Measurements from ENCODE around the gene RIPK4. TPM values are rescaled to one million over a fixed set of nuclear protein-coding genes. Genes with fewer than 3 reads are reported as not detected.

Gene RIPK4
- total and polyA plus RNA-seq, 4 donors, result 4.7 to 22.6 (median 8.5) TPM

DNA sequence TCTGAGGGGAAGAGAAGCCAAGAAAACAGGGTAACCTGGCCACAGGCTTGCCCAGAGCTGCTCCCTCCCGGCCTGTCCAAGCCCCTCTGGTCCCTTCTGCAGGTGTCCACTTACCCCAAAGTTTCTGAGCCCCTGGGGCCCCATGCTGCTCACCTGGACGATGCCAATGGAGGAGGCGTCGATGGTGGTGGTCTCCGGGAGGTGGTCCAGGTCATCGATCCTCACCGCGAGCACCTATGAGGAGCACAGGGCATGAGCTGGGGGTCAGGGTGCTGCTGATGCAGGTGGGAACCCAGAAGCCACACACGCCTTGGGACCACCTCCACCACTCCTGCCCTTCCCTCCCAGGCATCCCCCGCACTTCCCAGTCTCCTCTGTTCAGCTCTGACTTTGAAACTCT lies 37.5 kb upstream of the RIPK4 start:
- Histone ChIP-seq H3K27me3 (ENCODE audit: control insufficient read depth in 4 of 4, insufficient read depth in 4 of 4, low read length in 3 of 4) (no peaks in the 10 kb centered on the region), H3K4me1 (ENCODE audit: control insufficient read depth in 4 of 4, insufficient read depth in 4 of 4, low read length in 3 of 4) (no peaks in the 10 kb centered on the region), H3K9ac (ENCODE audit: low read depth in 1 of 2, low read length in 2 of 2) (no peak overlapping the region), H3K27ac (ENCODE audit: low read depth in 1 of 2, low read length in 2 of 2) (no peak overlapping the region), H3K4me3 (ENCODE audit: low read depth in 1 of 3, low read length in 3 of 3) (no peak overlapping the region), H3K36me3 (ENCODE audit: control insufficient read depth in 4 of 4, insufficient read depth in 3 of 4, low read depth in 1 of 4, low read length in 3 of 4) (peaks cover 0 to 16% (median 6%) of the 10 kb centered on the region in 4 donors), H3K9me3 (ENCODE audit: control insufficient read depth in 4 of 4, low read length in 3 of 4) (no peaks in the 10 kb centered on the region)
- no peak for TF ChIP-seq HNF4A (conservative IDR thresholded peaks at IDR 0.05)
- no peak for TF ChIP-seq TAF1 (conservative IDR thresholded peaks at IDR 0.05)
- no peak for TF ChIP-seq SP1 (IDR thresholded peaks at IDR 0.05)
- TF ChIP-seq HNF4G (IDR thresholded peaks at IDR 0.05), result no peak
- TF ChIP-seq RXRA (IDR thresholded peaks at IDR 0.05), result no peak
- TF ChIP-seq YY1 (IDR thresholded peaks at IDR 0.05), result no peak
- no peak for TF ChIP-seq CTCF (IDR thresholded peaks at IDR 0.05; ENCODE audit: low read depth, low read length, missing input control)
- no peak for TF ChIP-seq FOXA1 (IDR thresholded peaks at IDR 0.05)
- TF ChIP-seq MAX (IDR thresholded peaks at IDR 0.05), result no peak
- no peak for TF ChIP-seq GABPA (IDR thresholded peaks at IDR 0.05 in 1 of 2, conservative IDR thresholded peaks at IDR 0.05 in 1 of 2)
- no peak for TF ChIP-seq ZBTB33 (IDR thresholded peaks at IDR 0.05)
- no peak for DNase-seq (ENCODE audit: low spot score)
- 99% methylated on average over 10 of the region's 10 CpGs for WGBS

DNA sequence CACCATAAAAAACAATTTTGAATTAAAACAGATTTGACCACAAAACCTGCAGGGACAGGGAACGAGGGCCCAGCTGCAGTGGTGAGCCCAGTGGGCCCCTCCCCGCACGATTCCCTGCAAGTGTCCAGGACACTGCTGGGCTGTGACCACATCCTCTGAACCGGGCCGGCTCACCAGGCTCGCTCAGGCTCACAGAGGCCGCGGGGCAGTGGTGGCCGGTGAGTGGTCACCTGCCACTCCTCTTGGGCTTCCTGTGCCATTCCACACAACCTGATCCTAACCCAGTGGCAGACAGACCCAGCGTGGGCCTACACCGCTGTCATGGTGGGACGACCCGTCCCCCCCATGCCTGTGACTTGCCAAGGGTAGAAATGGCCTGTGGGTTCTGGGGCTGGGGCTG lies 36.5 kb upstream of the RIPK4 start:
- Histone ChIP-seq H3K4me3 (ENCODE audit: low read depth in 1 of 3, low read length in 3 of 3) (no peak overlapping the region), H3K4me1 (ENCODE audit: control insufficient read depth in 4 of 4, insufficient read depth in 4 of 4, low read length in 3 of 4) (no peaks in the 10 kb centered on the region), H3K27ac (ENCODE audit: low read depth in 1 of 2, low read length in 2 of 2) (no peak overlapping the region), H3K9me3 (ENCODE audit: control insufficient read depth in 4 of 4, low read length in 3 of 4) (no peaks in the 10 kb centered on the region), H3K9ac (ENCODE audit: low read depth in 1 of 2, low read length in 2 of 2) (no peak overlapping the region), H3K27me3 (ENCODE audit: control insufficient read depth in 4 of 4, insufficient read depth in 4 of 4, low read length in 3 of 4) (no peaks in the 10 kb centered on the region), H3K36me3 (ENCODE audit: control insufficient read depth in 4 of 4, insufficient read depth in 3 of 4, low read depth in 1 of 4, low read length in 3 of 4) (peaks cover 0 to 15% (median 5%) of the 10 kb centered on the region in 4 donors)
- WGBS, result 89% methylated on average over 13 of the region's 13 CpGs
- no peak for TF ChIP-seq EGR1 (IDR thresholded peaks at IDR 0.05; ENCODE audit: low read depth in 2 of 2)
- no peak for TF ChIP-seq FOXA1 (IDR thresholded peaks at IDR 0.05)
- TF ChIP-seq YY1 (IDR thresholded peaks at IDR 0.05), result no peak
- TF ChIP-seq REST (IDR thresholded peaks at IDR 0.05), result no peak
- no peak for TF ChIP-seq GABPA (IDR thresholded peaks at IDR 0.05 in 1 of 2, conservative IDR thresholded peaks at IDR 0.05 in 1 of 2)
- TF ChIP-seq FOXA2 (IDR thresholded peaks at IDR 0.05), result no peak
- TF ChIP-seq SP1 (IDR thresholded peaks at IDR 0.05), result no peak
- no peak for TF ChIP-seq JUND (IDR thresholded peaks at IDR 0.05)
- TF ChIP-seq ATF3 (IDR thresholded peaks at IDR 0.05), result no peak
- no peak for TF ChIP-seq NR2F2 (IDR thresholded peaks at IDR 0.05)
- TF ChIP-seq ZBTB33 (IDR thresholded peaks at IDR 0.05), result no peak
- no peak for TF ChIP-seq MAX (IDR thresholded peaks at IDR 0.05)
- no peak for TF ChIP-seq HNF4A (conservative IDR thresholded peaks at IDR 0.05)
- no peak for TF ChIP-seq RXRA (IDR thresholded peaks at IDR 0.05)
- TF ChIP-seq RAD21 (IDR thresholded peaks at IDR 0.05), result no peak
- DNase-seq (ENCODE audit: low spot score), result no peak
